HepG2 (cell line): Measurements from ENCODE around the gene PRSS22. TPM values are rescaled to one million over a fixed set of nuclear protein-coding genes. Genes with fewer than 3 reads are reported as not detected.

Source experiments
- ATAC-seq: fragments of 200-7000 bp; cut with Tn5 transposase; 3 replicates; pipeline ENCODE4 v1.9.1; 2020; ENCODE audit warnings: mild to moderate bottlenecking, moderate library complexity
- BruUV-seq: library from RNA; stranded (reverse); fragments of 400-500 nt; replicated peaks from 2 replicates; lab custom pipeline; 2021; lab: Mats Ljungman, UMichigan
- CTCF ChIA-PET: fragments of 300-600 bp; formaldehyde crosslinking; extraction: SDS; loops from one replicate; lab custom pipeline; 2021; ENCODE audit warnings: low total read pairs, inconsistent platforms, low intra/inter-chr PET ratio; lab: Yijun Ruan, JAX
- POLR2A ChIA-PET: fragments of 350-600 bp; sonication (Branson Sonifier 250); formaldehyde crosslinking; loops from one replicate; lab custom pipeline; 2020; ENCODE audit warnings: antibody characterized with exemption, inconsistent platforms; lab: Yijun Ruan, JAX
- DNase-seq: peaks from one replicate; pipeline ENCODE4 v3.0.0-alpha.2; 2015; ENCODE audit warnings: low spot score
- FAIRE-seq: peaks from 3 replicates; lab custom pipeline; 2011; peaks lifted over from hg19 to GRCh38; lab: Jason Lieb, UNC
- H2AFZ ChIP-seq: one replicate; pipeline ENCODE4 v1.6.1; 2011; ENCODE audit warnings: low read length, inconsistent platforms
- H3K27ac ChIP-seq: fragments of 300-600 bp; 3 replicates; pipeline ENCODE4 v1.8.0; 2011; ENCODE audit warnings: mixed run types, mild to moderate bottlenecking, mixed read lengths, low read length, inconsistent platforms; ENCODE audit not compliant: insufficient read depth; ENCODE audit errors: extremely low read length
- H3K27me3 ChIP-seq, 2 experiments: fragments of 200-600 bp in 1 of 2; 2 replicates in 1 of 2; 3 replicates in 1 of 2; pipeline versions ENCODE4 v1.6.0 to v1.8.0; 2011; ENCODE audit warnings: low read length in 2 of 2, mild to moderate bottlenecking in 2 of 2, moderate library complexity in 2 of 2, inconsistent platforms in 1 of 2; ENCODE audit not compliant: insufficient read depth in 2 of 2, control insufficient read depth in 1 of 2
- H3K36me3 ChIP-seq, 2 experiments: fragments of 200-600 bp in 1 of 2; replicated peaks in 1 of 2; 2 replicates in 1 of 2; 3 replicates in 1 of 2; pipeline versions ENCODE4 v1.5.1 to v1.8.0; 2011; ENCODE audit warnings: low read length in 2 of 2, inconsistent platforms in 1 of 2; ENCODE audit not compliant: insufficient read depth in 2 of 2, control insufficient read depth in 1 of 2
- H3K4me1 ChIP-seq: 2 replicates; pipeline ENCODE4 v1.5.1; 2012; ENCODE audit warnings: low read length, inconsistent platforms; ENCODE audit not compliant: insufficient read depth
- H3K4me2 ChIP-seq: 2 replicates; pipeline ENCODE4 v1.6.0; 2011; ENCODE audit warnings: low read depth, low read length, inconsistent platforms
- H3K4me3 ChIP-seq, 3 experiments: fragments of 200-600 bp in 1 of 3; sonication (generic), shearing (Covaris generic) in 1 of 3; replicated peaks in 1 of 3; 2 replicates each; pipeline ENCODE4 v1.5.1; 2011 to 2016; ENCODE audit warnings: low read length in 3 of 3, inconsistent platforms in 2 of 3, low read depth in 2 of 3, mild to moderate bottlenecking in 2 of 3, control low read depth in 1 of 3, mixed read lengths in 1 of 3; ENCODE audit not compliant: insufficient read depth in 1 of 3
- H3K79me2 ChIP-seq: one replicate; pipeline ENCODE4 v1.6.1; 2011; ENCODE audit warnings: low read length, inconsistent platforms; ENCODE audit not compliant: insufficient read depth
- H3K9ac ChIP-seq: 2 replicates; pipeline ENCODE4 v1.6.0; 2011; ENCODE audit warnings: mild to moderate bottlenecking, low read depth, low read length, inconsistent platforms; ENCODE audit not compliant: insufficient read depth
- H3K9me3 ChIP-seq: 2 replicates; pipeline ENCODE4 v1.5.1; 2012; ENCODE audit warnings: mild to moderate bottlenecking, low read length
- H4K20me1 ChIP-seq: 2 replicates; pipeline ENCODE4 v1.6.0; 2011; ENCODE audit warnings: inconsistent platforms, mild to moderate bottlenecking, low read length, moderate library complexity; ENCODE audit not compliant: insufficient read depth
- ATF7 ChIP-seq, 2 experiments: fragments of 450-650 bp in 1 of 2; sonication (generic) in 1 of 2; formaldehyde crosslinking in 1 of 2; IDR thresholded peaks; 2 replicates each; pipeline versions ENCODE4 v1.4.0 to v1.6.1; 2016 to 2020; ENCODE audit warnings: antibody characterized with exemption in 1 of 2, mild to moderate bottlenecking in 1 of 2, missing genetic modification reagents in 1 of 2
- DNMT1 ChIP-seq: sonication (generic); formaldehyde crosslinking; IDR thresholded peaks from 2 replicates; pipeline ENCODE4 v1.5.1; 2020; ENCODE audit warnings: mild to moderate bottlenecking, missing genetic modification reagents
- ETV6 ChIP-seq: sonication (generic); formaldehyde crosslinking; conservative IDR thresholded peaks from 2 replicates; pipeline ENCODE4 v1.4.0; 2020; ENCODE audit warnings: missing genetic modification reagents
- NFE2L1 ChIP-seq: sonication (generic); formaldehyde crosslinking; IDR thresholded peaks from 2 replicates; pipeline ENCODE4 v1.4.0; 2020; ENCODE audit warnings: missing genetic modification reagents, mild to moderate bottlenecking, borderline replicate concordance
- NFIB ChIP-seq: sonication (generic); formaldehyde crosslinking; IDR thresholded peaks from 2 replicates; pipeline ENCODE4 v1.9.0; 2021; ENCODE audit warnings: missing genetic modification reagents, mild to moderate bottlenecking, borderline replicate concordance
- NFRKB ChIP-seq: fragments of 450-650 bp; IDR thresholded peaks from 2 replicates; pipeline ENCODE4 v1.6.1; 2017
- PHF5A ChIP-seq: IDR thresholded peaks from one replicate; pipeline ENCODE4 v1.6.1; 2018; ENCODE audit warnings: low read depth, missing genetic modification reagents; ENCODE audit not compliant: unreplicated experiment
- SP5 ChIP-seq: IDR thresholded peaks from 2 replicates; pipeline ENCODE4 v1.6.1; 2016; ENCODE audit warnings: low read depth, borderline replicate concordance
- SYNCRIP ChIP-seq: fragments of 200-400 bp; formaldehyde crosslinking; IDR thresholded peaks from 2 replicates; pipeline ENCODE4 v1.6.1; 2018; ENCODE audit warnings: mild to moderate bottlenecking, low read depth, low read length; ENCODE audit not compliant: insufficient read depth
- ZNF124 ChIP-seq: sonication (generic); formaldehyde crosslinking; IDR thresholded peaks from 2 replicates; pipeline ENCODE4 v1.4.0; 2020; ENCODE audit warnings: missing genetic modification reagents
- ZNF275 ChIP-seq: sonication (generic); formaldehyde crosslinking; IDR thresholded peaks from 2 replicates; pipeline ENCODE4 v1.8.0; 2022; ENCODE audit warnings: missing genetic modification reagents, mild to moderate bottlenecking, inconsistent platforms, borderline replicate concordance
- ZNF383 ChIP-seq: sonication (generic); formaldehyde crosslinking; IDR thresholded peaks from 2 replicates; pipeline ENCODE4 v1.4.0; 2020; ENCODE audit warnings: missing genetic modification reagents, mild to moderate bottlenecking, borderline replicate concordance
- ZNF441 ChIP-seq: sonication (generic); formaldehyde crosslinking; IDR thresholded peaks from 2 replicates; pipeline ENCODE4 v1.7.0; 2021; ENCODE audit warnings: missing genetic modification reagents, borderline replicate concordance
- ZNF556 ChIP-seq: sonication (generic); formaldehyde crosslinking; IDR thresholded peaks from 2 replicates; pipeline ENCODE4 v1.4.0; 2020; ENCODE audit warnings: mild to moderate bottlenecking, missing genetic modification reagents, borderline replicate concordance
- ZNF770 ChIP-seq: sonication (generic); formaldehyde crosslinking; IDR thresholded peaks from 2 replicates; pipeline ENCODE4 v1.5.0; 2020; ENCODE audit warnings: mild to moderate bottlenecking, missing genetic modification reagents
- WGBS: methylation state at CpG from one replicate; pipeline ENCODE4 v1.1.6; 2017; ENCODE audit warnings: low lambda C conversion rate; 5-methylcytosine and 5-hydroxymethylcytosine counted together
- in situ Hi-C: cut with HindIII; loops from 2 replicates; pipeline ENCODE4 v1.10.0; 2017; ENCODE audit warnings: low pct_unique_long_range_greater_than_20kb; ENCODE audit not compliant: extremely low pct_ligation_motif_present
- intact Hi-C: fragments of 100-400 bp; cut with micrococcal nuclease; formaldehyde crosslinking; loops from one replicate; pipeline ENCODE4 v1.10.0; 2022; ENCODE audit not compliant: unreplicated experiment
- polyA plus RNA-seq, 8 experiments: library from polyadenylated mRNA; depleted of rRNA in 3 of 8; stranded (reverse) in 7 of 8; unstranded in 1 of 8; fragments of >200 nt; fragmentation: Illumina TruSeq in 4 of 8; extraction: Trizol in 4 of 8; gene quantifications; 2 replicates each; pipeline versions ENCODE4 v1.2.1 to v1.2.3, GENCODE V29; 2011 to 2016; ENCODE audit warnings: low read depth in 4 of 8, missing spikeins in 1 of 8, mixed read lengths in 1 of 8; ENCODE audit not compliant: insufficient read depth in 1 of 8
- total RNA-seq, 5 experiments: library from RNA; depleted of rRNA; stranded (reverse); fragments of >200 nt; fragmentation: Illumina TruSeq; extraction: Trizol; gene quantifications; 2 replicates each; pipeline ENCODE4 v1.2.3, GENCODE V29; 2016; ENCODE audit warnings: low read depth in 1 of 5
- TF ChIP-seq, protein P1 (sequence below): sonication (generic); formaldehyde crosslinking; IDR thresholded peaks from 2 replicates; pipeline ENCODE4 v1.4.0; 2020; ENCODE audit warnings: missing genetic modification reagents, borderline replicate concordance

The PRSS22 gene
- total and polyA plus RNA-seq, 2 of the 13 experiments (the other 11 are each of a cell fraction or from before 2014, with no cell fraction given), result 0.24 to 0.32 TPM

- Histone ChIP-seq H4K20me1 (no peaks in the 10 kb centered on the region), H3K9me3 (no peaks in the 10 kb centered on the region), H3K36me3 (no peaks in the 10 kb centered on the region), H3K4me2 (no peak overlapping the region), H3K9ac (no peak overlapping the region), H3K27me3 (no peaks in the 10 kb centered on the region), H3K27ac (no peak overlapping the region), H3K4me1 (peaks cover 9% of the 10 kb centered on the region), H3K79me2 (peaks cover 8% of the 10 kb centered on the region), H2AFZ (no peak overlapping the region), H3K4me3 (no peak overlapping the region)
- TF ChIP-seq ETV6 (CRISPR knock-in tag) (no peak), NFRKB (no peak), ZNF556 (CRISPR knock-in tag) (no peak), NFE2L1 (no peak), ZNF383 (CRISPR knock-in tag) (no peak), DNMT1 (no peak), ATF7 (IDR thresholded peaks at IDR 0.05) (no peak), ATF7 (CRISPR knock-in tag; IDR thresholded peaks at IDR 0.05) (no peak), SYNCRIP (no peak), PHF5A (CRISPR knock-in tag) (no peak), ZNF441 (CRISPR knock-in tag) (no peak), SP5 (CRISPR knock-in tag) (no peak), ZNF275 (CRISPR knock-in tag) (no peak), ZNF124 (CRISPR knock-in tag) (no peak), NFIB (CRISPR knock-in tag) (no peak), ZNF770 (CRISPR knock-in tag) (no peak)
- TF ChIP-seq, protein P1, sequence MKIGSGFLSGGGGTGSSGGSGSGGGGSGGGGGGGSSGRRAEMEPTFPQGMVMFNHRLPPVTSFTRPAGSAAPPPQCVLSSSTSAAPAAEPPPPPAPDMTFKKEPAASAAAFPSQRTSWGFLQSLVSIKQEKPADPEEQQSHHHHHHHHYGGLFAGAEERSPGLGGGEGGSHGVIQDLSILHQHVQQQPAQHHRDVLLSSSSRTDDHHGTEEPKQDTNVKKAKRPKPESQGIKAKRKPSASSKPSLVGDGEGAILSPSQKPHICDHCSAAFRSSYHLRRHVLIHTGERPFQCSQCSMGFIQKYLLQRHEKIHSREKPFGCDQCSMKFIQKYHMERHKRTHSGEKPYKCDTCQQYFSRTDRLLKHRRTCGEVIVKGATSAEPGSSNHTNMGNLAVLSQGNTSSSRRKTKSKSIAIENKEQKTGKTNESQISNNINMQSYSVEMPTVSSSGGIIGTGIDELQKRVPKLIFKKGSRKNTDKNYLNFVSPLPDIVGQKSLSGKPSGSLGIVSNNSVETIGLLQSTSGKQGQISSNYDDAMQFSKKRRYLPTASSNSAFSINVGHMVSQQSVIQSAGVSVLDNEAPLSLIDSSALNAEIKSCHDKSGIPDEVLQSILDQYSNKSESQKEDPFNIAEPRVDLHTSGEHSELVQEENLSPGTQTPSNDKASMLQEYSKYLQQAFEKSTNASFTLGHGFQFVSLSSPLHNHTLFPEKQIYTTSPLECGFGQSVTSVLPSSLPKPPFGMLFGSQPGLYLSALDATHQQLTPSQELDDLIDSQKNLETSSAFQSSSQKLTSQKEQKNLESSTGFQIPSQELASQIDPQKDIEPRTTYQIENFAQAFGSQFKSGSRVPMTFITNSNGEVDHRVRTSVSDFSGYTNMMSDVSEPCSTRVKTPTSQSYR (CRISPR knock-in tag), result no peak
- FAIRE-seq, result no peak
- POLR2A ChIA-PET, result interaction anchor here (0.8 kb wide), 1 partner anchor 26 kb away, joined by 3 read pairs; no protein-coding TSS in a partner anchor
- CTCF ChIA-PET, result no interaction called here
- DNase-seq, result no peak
- 56% methylated on average over 6 of the region's 6 CpGs for WGBS
- ATAC-seq, result no peak
- BruUV-seq, result no TSS peak
- in situ Hi-C loops, result no loop called here
- intact Hi-C loops, result no loop called here
These were observed 22.0 kb upstream of the PRSS22 start for GRCh38 chr16:2879854-2880508.
